ENCODE results near the gene PAK5.

- TF ChIP-seq CTCF (conservative IDR thresholded peaks at IDR 0.05; ENCODE audit: low read depth in 2 of 2), result no peak
- TF ChIP-seq CREB1 (CRISPR knock-in tag; IDR thresholded peaks at IDR 0.05; ENCODE audit: low read depth), result no peak
- TF ChIP-seq POLR2AphosphoS5 (IDR thresholded peaks at IDR 0.05; ENCODE audit: low read depth), result no peak
- TF ChIP-seq EZH2 (IDR thresholded peaks at IDR 0.05; ENCODE audit: low read depth, unreplicated experiment), result no peak
- TF ChIP-seq REST (IDR thresholded peaks at IDR 0.05; ENCODE audit: unreplicated experiment), result no peak
- no peak for TF ChIP-seq EZH2phosphoT487 (IDR thresholded peaks at IDR 0.05; ENCODE audit: unreplicated experiment)
Measured at GRCh38 chr20:9677100-9677623, 161.7 kb downstream of the PAK5 start.
